NCI-H1105 treated with DMSO at 0.1 percent for 48 hours (cell line): Measurements from ENCODE around the gene DNASE2B.

ENCODE experiments used
- DNase-seq: peaks from one replicate; lab custom pipeline; 2025; lab: John Stamatoyannopoulos, UW

DNASE2B gene

DNA sequence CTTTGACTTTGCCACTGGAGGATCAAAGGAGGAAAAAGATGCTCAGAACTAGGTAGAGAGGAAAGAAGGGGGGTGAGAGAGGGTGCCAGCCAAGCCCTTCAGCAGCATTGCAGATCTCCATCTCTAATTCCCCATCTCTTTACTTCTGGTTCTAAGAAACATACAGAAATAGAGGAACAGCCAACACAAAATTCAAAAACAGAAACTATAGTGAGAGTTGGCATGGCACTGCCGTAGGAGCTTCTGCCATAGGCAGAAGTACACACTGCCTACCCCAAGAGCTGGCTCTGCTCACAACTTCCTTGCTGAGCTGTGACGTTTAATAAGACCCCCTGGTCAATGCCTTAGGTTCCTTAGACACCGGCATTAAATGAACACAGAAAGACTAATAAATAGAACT is 54.2 kb downstream of the DNASE2B start:
- DNase-seq: no peak

DNA sequence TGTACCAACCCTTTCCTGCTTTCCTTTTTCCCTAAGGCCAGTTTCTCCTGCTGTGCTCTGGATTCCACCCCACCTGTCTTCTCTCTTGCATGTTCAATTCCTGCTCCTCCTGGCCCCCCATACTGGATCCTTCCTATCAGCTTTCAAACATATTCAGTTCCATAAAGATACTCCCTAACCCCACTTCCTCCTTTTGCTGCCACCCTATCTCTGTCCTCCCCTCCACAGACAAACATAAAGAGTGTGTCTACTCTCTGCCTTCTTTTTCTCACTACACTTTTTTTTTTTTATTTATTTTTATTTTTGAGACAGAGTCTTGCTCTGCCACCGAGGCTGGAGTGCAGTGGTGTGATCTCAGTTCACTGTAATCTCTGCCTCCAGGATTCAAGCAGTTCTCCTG is 63.8 kb downstream of the DNASE2B start:
- no peak for DNase-seq
